ENCODE results near the gene GDPD5. TPM values are rescaled to one million over a fixed set of nuclear protein-coding genes. Genes with fewer than 3 reads are reported as not detected.

GDPD5 gene
- total RNA-seq, 3 donors from 2014 or later = 5.4 to 10.9 (median 9.8) TPM

DNA sequence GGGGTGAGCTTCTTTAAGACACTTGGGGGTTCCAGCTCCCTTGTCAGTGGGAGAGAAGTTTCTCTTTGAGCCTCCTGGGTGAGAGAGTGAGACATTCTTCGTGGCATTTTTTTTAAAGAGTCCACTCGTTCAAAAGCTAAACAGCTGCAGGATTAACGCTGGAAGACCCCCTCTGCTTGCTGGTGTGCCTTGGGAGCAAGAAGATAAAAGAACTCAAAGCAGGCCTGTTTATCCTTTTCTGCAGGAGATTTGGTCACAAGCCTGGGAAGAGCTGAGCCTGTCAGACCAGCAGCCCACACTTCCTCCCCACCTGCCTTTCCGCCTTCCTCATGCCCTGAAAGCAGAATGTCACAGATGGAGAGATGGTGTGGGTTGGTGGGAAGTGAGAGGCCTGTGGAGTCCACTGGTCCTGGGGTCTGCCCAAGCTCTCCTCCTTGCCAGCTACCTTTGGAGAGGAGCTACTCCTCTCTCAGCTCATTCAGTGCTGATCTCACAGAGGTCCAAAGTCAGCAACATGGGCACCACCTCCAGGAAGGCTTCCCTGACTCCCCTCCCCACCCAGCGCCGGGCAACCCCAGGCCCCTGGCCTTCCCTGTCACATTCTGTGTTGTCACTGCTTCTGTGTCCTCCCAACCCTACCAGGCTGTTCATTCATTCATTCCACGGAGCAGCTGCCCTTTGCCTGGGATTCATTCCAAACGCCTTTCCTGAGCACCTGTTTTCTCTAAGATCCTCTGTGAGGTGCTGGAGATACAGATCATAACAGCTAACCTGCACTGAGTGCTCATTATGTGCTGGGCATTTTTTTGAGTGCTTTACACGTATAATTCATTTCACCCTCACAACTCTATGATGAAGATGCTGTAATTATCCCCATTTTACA lies 6.7 kb downstream of the GDPD5 start:
- Mint-ChIP-seq H3K4me1 (ENCODE audit: low read depth) (peaks cover 50% of the 10 kb centered on the region), H3K9me3 (no peaks in the 10 kb centered on the region), H3K27me3 (ENCODE audit: low read depth) (no peaks in the 10 kb centered on the region), H3K36me3 (ENCODE audit: insufficient read depth) (peaks cover 5% of the 10 kb centered on the region), H3K4me3 (no peak overlapping the region)
- DNase-seq = no peak
- ATAC-seq = no peak

DNA sequence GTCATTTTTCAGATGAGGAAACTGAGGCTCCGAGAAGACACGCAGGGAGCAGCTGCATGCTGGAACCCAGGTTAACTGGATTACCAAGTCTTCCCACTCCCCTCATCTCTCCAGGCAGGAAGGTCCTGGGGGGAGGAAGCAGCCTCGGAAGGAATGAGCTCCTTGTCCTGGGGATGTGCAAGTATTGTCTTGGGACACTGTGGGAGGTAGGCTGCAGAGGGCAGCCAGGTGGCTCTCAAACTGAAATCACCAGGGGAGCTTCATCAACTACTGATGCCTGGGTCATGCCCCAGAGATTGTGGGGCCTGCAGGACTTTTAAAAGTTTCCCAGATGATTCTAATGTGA lies 7.6 kb downstream of the GDPD5 start:
- no peak for DNase-seq
- Mint-ChIP-seq H3K4me1 (ENCODE audit: low read depth) (peaks cover 41% of the 10 kb centered on the region), H3K4me3 (no peak overlapping the region), H3K27me3 (ENCODE audit: low read depth) (no peaks in the 10 kb centered on the region), H3K9me3 (no peaks in the 10 kb centered on the region), H3K36me3 (ENCODE audit: insufficient read depth) (peaks cover 5% of the 10 kb centered on the region)
- no peak for ATAC-seq

DNA sequence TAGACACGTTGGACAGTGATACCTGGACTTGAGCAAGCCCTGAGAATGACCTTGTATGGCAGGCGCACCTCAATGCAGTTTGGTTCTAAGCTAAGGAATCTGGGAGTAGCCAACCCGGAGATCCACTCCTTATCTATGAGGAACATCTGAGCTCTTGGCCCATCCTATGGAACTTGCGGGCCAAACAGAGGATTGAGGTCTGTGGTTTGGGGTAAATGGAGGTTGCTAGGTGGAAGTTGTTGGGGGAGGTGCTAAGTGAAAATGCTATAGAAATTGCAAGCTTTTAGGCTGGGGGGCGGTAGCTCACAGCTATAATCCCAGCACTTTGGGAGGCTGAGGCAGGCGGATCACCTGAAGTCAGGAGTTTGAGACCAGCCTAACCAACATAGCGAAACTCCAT lies 8.9 kb downstream of the GDPD5 start:
- Mint-ChIP-seq H3K36me3 (ENCODE audit: insufficient read depth) (peaks cover 5% of the 10 kb centered on the region), H3K9me3 (no peaks in the 10 kb centered on the region), H3K27me3 (ENCODE audit: low read depth) (no peaks in the 10 kb centered on the region), H3K4me3 (no peak overlapping the region), H3K4me1 (ENCODE audit: low read depth) (peaks cover 39% of the 10 kb centered on the region)
- ATAC-seq (no peak), DNase-seq (no peak)

DNA sequence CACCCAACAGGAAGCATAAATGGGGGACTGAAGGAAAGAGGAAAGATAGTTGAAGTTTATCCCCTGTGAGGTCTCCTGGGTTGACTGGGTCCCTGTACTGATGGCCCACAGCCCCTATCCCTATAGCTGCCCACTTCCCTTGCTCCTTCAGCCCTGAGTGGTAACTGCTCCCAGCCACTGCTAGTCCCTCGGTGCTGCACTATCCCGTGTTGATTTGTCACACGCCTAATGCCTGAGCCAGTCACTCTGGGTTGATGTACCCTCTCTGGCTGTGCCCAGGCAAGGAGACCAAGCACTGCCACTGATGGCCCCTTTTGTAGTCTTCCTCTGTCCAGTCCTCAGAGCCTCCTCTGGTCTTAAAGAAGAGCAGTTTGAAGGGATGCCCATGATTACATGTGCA lies 9.6 kb downstream of the GDPD5 start:
- H3K9me3 Mint-ChIP-seq = no peaks in the 10 kb centered on the region
- no peak overlapping the region for H3K4me3 Mint-ChIP-seq
- peaks cover 40% of the 10 kb centered on the region for H3K4me1 Mint-ChIP-seq (ENCODE audit: low read depth)
- DNase-seq (no peak), ATAC-seq (no peak)
- H3K36me3 Mint-ChIP-seq (ENCODE audit: insufficient read depth) = peaks cover 5% of the 10 kb centered on the region
- H3K27me3 Mint-ChIP-seq (ENCODE audit: low read depth) = no peaks in the 10 kb centered on the region

DNA sequence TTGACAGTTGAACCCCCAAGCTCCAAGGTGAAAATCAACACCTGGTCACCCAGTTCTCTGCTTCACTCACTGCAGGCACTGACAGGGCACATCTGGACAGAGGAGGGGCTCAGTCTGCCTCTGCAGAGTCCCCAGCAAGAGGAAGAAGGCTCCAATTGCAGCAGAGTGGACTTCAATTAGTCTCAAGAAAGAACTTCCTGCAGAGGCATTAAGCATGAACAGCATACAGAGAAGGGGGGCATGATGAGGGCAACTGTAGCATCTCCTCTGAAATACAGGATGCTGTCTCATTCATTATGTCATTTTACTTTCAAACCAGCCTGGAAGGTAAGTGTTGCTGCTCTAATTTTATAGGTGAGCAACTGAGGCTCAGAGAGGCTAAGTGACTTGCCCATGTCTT lies 11.1 kb downstream of the GDPD5 start:
- Mint-ChIP-seq H3K27me3 (ENCODE audit: low read depth) (no peaks in the 10 kb centered on the region), H3K4me3 (no peak overlapping the region), H3K9me3 (no peaks in the 10 kb centered on the region), H3K4me1 (ENCODE audit: low read depth) (peaks cover 43% of the 10 kb centered on the region), H3K36me3 (ENCODE audit: insufficient read depth) (peaks cover 5% of the 10 kb centered on the region)
- ATAC-seq = no peak
- no peak for DNase-seq

DNA sequence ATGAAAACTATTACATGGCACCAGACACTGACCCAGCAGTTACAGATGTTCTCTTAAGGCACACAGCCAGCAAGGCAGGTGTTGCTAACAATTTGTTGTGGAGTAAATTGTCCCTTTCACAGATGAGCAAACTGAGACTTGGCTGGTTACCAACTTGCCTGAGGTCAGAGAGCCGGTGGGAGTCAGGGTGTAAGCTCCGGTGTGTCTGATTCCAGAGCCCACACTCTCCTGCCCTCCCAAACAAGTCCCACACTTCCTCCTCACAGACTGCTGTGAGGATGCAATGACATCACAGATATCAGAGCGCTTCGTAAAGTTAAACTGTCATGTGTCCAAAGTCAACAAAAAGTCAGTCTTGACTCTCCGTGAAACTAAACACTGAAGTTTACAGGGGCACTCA lies 12.5 kb downstream of the GDPD5 start:
- peaks cover 46% of the 10 kb centered on the region for H3K4me1 Mint-ChIP-seq (ENCODE audit: low read depth)
- no peaks in the 10 kb centered on the region for H3K27me3 Mint-ChIP-seq (ENCODE audit: low read depth)
- DNase-seq (no peak), ATAC-seq (no peak)
- no peak overlapping the region for H3K4me3 Mint-ChIP-seq
- H3K36me3 Mint-ChIP-seq (ENCODE audit: insufficient read depth) = peaks cover 5% of the 10 kb centered on the region
- no peaks in the 10 kb centered on the region for H3K9me3 Mint-ChIP-seq

DNA sequence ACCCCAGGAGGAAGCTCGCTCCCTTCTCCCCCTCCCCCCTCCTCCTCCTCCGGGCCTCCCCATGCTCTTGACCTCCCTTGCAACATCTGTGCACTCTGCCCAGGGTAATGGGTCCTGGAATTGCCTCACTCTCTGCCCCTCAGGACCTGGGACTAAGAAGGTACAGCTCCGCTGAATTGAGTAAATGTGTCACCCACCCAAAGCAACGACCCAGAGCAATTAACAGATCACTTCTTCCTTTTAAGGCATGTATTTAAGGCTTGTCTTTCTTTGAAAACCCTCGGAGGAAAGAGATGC lies 15.1 kb downstream of the GDPD5 start:
- DNase-seq (no peak), ATAC-seq (no peak)
- Mint-ChIP-seq H3K9me3 (no peaks in the 10 kb centered on the region), H3K36me3 (ENCODE audit: insufficient read depth) (peaks cover 2% of the 10 kb centered on the region), H3K27me3 (ENCODE audit: low read depth) (no peaks in the 10 kb centered on the region), H3K4me1 (ENCODE audit: low read depth) (peaks cover 31% of the 10 kb centered on the region), H3K4me3 (no peak overlapping the region)

DNA sequence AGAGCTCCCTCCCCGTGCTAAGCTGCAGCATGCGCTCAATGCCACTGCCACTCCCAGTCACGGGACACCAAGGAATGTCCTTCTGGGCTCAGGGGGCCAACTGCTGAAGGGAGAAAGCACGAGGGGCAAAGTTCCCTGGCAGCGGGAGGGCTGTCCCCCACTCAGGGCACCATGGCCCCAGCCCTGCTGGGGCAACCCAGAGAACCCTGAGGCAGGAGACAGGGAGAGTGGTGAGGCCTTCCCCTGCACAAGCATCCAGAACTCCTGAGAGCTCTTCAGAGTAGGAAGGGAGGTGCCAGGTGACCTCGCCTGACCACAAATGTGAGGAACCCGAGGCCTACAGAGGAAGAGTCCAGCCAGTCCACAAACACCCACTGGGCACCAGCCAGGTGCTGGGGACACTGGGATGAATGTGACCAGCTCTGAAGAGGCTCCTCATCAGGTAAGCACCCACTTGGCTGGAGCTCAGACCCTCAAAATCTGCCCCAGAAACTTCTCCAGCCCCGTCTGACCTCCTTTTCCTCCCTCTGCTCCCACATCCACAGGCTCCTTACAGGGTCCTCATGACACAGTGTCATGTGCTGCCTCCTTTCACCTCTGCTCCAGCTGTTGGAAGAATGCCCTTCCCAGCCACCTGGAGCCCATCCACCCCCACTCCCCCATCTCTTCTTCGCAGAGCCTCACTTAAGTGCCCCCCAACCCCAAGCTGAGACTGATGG lies 15.6 kb downstream of the GDPD5 start:
- H3K36me3 Mint-ChIP-seq (ENCODE audit: insufficient read depth) = peaks cover 2% of the 10 kb centered on the region
- ATAC-seq = no peak
- no peak overlapping the region for H3K4me3 Mint-ChIP-seq
- no peaks in the 10 kb centered on the region for H3K27me3 Mint-ChIP-seq (ENCODE audit: low read depth)
- H3K9me3 Mint-ChIP-seq = no peaks in the 10 kb centered on the region
- DNase-seq = no peak
- H3K4me1 Mint-ChIP-seq (ENCODE audit: low read depth) = peaks cover 29% of the 10 kb centered on the region

DNA sequence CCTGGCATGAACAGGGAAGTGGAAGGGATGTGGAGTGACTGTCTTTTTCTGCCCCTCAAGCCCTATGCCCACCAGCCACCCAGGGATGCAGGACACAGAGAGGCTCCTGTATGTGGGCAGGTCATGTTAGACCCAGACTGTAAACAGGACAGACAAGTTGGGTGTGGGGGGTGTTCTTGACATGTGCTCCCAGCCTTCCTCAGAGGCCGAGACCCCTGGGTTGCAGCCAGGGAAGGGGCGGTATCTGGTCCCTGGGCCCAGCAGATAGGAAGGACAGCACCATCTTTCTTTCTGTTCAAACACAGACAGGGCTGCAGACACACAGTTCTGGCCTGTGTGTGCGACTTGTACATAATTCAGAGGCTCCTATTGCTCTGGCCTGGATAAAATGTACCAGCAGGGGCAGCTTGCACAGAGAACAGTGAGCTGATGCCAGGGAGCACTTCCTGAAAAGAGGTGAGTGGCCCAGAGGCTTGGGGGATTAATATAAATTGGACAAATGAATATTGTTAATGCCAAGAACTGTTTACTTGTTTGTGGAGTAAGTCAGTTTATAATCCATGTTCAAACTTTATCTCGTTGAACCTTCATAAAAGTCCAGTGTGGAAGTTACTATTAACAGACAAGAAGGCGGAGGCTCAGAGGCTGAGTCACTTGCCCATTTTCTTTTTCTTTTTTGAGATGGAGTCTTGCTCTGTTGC lies 16.6 kb downstream of the GDPD5 start:
- H3K27me3 Mint-ChIP-seq (ENCODE audit: low read depth) = no peaks in the 10 kb centered on the region
- no peak for ATAC-seq
- H3K9me3 Mint-ChIP-seq = no peaks in the 10 kb centered on the region
- H3K36me3 Mint-ChIP-seq (ENCODE audit: insufficient read depth) = peaks cover under 1% of the 10 kb centered on the region
- no peak overlapping the region for H3K4me3 Mint-ChIP-seq
- H3K4me1 Mint-ChIP-seq (ENCODE audit: low read depth) = peaks cover 25% of the 10 kb centered on the region
- no peak for DNase-seq

DNA sequence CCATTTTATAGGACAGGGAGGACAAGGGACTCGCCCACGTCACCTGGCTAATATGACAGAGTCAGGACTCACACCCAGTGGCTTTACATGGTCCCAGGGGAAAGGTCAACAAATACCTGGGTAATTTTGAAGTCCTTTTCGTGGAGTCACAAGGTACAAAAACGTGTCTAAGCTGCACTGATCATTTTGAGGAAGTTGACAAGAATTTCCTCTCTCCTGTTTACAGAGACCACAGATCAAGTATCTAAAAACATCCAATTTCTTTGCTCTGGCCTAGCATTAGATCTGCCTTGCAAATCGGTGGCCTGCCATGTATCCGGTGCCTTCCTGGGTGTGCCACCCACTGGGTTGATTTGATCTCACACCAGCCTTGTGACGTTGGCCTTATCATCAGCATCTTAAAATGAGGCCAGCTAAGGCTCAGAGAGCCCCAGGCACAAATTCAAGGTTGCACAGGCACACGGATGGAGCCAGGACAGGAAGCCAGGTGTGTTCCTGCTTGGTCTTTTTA lies 17.6 kb downstream of the GDPD5 start:
- peak; percentile 71 to 78 for ATAC-seq
- Mint-ChIP-seq H3K9me3 (no peaks in the 10 kb centered on the region), H3K4me1 (ENCODE audit: low read depth) (peaks cover 24% of the 10 kb centered on the region), H3K27me3 (ENCODE audit: low read depth) (no peaks in the 10 kb centered on the region), H3K4me3 (no peak overlapping the region), H3K36me3 (ENCODE audit: insufficient read depth) (no peaks in the 10 kb centered on the region)
- DNase-seq = peak; percentile 16

DNA sequence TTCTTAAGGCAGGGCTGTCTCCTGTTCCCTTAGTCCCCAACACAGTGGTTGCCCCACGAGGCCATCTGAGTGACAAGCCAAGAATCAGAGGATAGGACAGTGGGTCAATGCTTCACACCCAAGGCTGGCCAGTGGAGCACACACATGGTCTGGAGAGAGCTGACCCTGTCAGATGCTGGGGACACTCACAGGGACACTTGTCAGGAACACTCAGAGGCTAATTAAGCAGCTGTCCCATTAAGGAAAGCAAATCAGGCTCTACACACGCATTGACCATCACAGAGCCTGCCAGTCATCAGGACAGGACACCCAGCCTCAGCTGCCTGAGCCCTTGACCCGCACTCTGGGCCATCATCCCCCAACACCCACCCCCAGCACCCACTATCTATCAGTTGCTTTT lies 18.2 kb downstream of the GDPD5 start:
- DNase-seq = no peak
- H3K4me1 Mint-ChIP-seq (ENCODE audit: low read depth) = peaks cover 24% of the 10 kb centered on the region
- no peak overlapping the region for H3K4me3 Mint-ChIP-seq
- no peaks in the 10 kb centered on the region for H3K9me3 Mint-ChIP-seq
- ATAC-seq = no peak
- no peaks in the 10 kb centered on the region for H3K27me3 Mint-ChIP-seq (ENCODE audit: low read depth)
- no peaks in the 10 kb centered on the region for H3K36me3 Mint-ChIP-seq (ENCODE audit: insufficient read depth)

DNA sequence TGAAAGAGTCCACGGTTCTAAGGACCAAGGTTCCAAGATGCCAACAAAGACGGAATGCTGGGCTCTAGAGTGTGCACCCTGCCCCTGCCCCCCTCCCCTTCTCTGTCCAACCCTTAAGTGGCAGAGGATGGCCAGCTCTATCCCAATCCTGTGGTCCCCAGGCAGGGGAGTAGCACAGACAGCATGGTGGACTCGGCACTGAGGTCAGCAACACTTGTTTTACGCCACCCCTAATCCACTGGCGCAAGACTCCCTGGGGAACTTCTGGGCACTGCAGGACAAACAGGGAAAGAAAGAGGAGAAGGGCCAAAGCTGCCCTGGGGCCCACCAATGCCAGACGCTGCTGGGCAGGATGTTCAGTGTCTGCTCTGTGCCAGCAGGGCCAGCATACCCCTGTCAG lies 18.9 kb downstream of the GDPD5 start:
- Mint-ChIP-seq H3K4me3 (no peak overlapping the region), H3K4me1 (ENCODE audit: low read depth) (peaks cover 28% of the 10 kb centered on the region), H3K36me3 (ENCODE audit: insufficient read depth) (no peaks in the 10 kb centered on the region), H3K9me3 (no peaks in the 10 kb centered on the region), H3K27me3 (ENCODE audit: low read depth) (no peaks in the 10 kb centered on the region)
- DNase-seq (no peak), ATAC-seq (no peak)

DNA sequence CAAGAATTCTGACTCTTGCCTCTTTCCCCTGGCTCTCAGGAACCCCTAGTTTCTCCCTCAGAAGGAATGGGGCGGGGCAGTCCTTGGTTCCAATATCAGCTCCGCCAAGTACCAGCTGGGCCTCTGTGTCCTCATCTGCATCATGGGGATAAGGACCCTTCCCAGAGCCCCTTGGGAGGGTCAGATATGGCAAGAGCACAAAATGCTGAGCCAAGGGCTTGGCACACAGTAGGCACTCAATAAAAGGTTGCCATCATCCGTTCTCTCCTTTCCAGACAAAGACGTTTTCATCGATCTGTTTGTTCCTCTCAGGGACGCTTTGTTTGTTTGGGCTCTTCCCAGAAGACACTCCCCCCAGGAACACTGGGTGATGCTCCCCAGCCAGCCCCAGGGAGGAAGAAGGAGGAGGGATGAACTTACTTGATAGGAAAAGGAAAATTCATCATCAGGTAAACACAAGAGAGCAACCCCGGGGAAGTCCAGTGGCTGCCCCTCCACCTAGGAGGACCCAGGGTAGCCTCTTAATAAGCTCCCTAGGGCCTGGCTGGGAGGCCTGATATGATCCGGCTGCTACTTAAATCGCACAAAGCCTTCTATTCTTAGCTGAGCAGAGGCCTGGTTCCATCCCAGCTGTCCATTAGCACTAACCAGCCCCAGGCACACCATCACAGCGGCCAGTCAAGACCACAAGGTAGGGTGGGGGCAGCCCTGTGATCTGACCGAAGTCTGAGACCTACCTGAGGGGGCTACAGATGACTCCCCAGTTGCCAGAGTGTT lies 19.6 kb downstream of the GDPD5 start:
- no peaks in the 10 kb centered on the region for H3K36me3 Mint-ChIP-seq (ENCODE audit: insufficient read depth)
- no peak for DNase-seq
- H3K27me3 Mint-ChIP-seq (ENCODE audit: low read depth) = no peaks in the 10 kb centered on the region
- peaks cover 28% of the 10 kb centered on the region for H3K4me1 Mint-ChIP-seq (ENCODE audit: low read depth)
- ATAC-seq = no peak
- H3K9me3 Mint-ChIP-seq = no peaks in the 10 kb centered on the region
- no peak overlapping the region for H3K4me3 Mint-ChIP-seq

DNA sequence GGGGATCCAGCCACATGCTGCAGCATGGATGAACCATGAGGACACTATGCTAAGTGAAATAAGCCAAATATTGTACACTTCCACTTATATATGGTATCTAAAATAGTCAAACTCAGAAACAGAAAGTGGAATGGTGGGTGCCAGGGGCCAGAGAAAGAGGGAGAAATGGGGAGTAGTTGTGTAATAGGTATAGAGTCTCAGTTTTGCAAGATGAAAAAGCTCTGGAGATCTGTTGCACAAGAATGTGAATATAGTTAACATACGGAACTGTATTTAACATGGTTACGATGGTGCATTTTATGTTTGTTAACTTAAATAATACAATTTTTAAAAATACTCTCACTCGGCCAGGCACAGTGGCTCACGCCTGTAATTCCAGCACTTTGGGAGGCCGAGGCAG lies 21.2 kb downstream of the GDPD5 start:
- H3K4me3 Mint-ChIP-seq = no peak overlapping the region
- DNase-seq (no peak), ATAC-seq (no peak)
- no peaks in the 10 kb centered on the region for H3K9me3 Mint-ChIP-seq
- peaks cover 24% of the 10 kb centered on the region for H3K4me1 Mint-ChIP-seq (ENCODE audit: low read depth)
- H3K36me3 Mint-ChIP-seq (ENCODE audit: insufficient read depth) = no peaks in the 10 kb centered on the region
- no peaks in the 10 kb centered on the region for H3K27me3 Mint-ChIP-seq (ENCODE audit: low read depth)
